ENCODE measurements around the gene CASP2.
"Not testable (repeated sequence)": the region's sequence is repeated elsewhere in the genome, so short reads cannot be mapped to it uniquely, and the experiment has no call there.

Gene CASP2

DNA sequence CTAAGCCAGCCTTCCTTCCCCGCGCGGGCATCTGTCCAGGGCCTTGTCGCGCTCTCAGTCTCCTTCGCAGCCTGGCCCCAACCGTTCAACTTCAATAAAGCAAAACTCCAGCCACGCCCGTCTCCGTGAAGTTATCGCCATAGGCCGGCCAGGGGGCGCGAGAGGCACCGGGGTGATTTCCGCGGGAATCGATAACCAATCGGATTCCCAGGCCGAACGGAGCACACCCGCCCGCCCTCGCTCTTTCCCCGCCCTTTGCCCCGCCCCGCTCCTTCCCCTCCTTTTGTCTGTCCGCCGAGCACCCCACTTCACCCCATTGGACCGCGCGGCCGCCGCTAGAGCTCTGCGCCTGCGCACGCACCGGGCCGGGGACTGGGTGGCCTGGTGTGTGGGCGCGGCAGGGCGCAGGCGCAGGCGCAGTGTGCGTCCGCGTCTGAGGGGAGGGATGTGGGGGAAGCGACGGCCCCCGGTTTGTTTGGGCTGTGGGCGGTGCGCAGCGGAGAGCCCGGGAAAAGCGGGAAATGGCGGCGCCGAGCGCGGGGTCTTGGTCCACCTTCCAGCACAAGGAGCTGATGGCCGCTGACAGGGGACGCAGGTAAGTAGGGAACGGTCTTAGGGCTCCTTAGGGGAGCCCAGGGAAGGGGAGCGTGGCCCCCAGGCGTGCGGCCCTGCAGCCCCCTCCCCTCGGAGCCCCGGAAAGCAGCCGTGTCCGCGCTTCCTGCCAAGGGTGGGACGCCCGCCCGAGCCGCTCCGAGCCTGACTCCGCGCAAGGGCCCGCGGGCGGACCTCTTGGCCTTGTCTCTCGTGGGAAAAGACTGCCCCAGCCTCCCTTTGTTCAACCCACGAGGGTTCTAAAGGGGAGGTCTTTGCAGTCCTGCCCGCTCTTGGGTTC lies at the start of gene CASP2:
Gene CASP2 (plus strand): TSS at position 417 of the 892 bp plus-strand sequence. CDS start 105 bp downstream, at position 522.
- peak; percentile 96 for DNase-seq

DNA sequence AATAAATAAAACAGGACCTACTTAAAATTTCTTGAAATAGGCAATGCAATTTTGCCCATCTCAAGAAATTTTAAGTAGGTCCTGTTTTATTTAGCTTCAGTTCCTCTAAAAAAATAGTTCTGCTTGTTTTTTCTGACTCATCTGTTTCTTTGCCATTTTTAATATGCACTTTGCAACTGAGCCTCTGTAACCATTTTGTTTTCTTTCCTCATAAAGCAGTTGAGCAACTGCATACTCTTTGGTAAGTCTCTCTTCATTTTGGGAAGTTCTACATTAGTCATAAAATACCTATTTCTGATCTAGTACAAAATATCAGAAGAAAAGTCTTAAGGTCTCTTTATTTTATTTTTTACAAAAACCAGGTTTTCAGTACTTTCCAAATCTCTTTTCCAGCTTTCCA lies 48.3 kb upstream of the CASP2 start:
- peak; percentile 31 for DNase-seq

DNA sequence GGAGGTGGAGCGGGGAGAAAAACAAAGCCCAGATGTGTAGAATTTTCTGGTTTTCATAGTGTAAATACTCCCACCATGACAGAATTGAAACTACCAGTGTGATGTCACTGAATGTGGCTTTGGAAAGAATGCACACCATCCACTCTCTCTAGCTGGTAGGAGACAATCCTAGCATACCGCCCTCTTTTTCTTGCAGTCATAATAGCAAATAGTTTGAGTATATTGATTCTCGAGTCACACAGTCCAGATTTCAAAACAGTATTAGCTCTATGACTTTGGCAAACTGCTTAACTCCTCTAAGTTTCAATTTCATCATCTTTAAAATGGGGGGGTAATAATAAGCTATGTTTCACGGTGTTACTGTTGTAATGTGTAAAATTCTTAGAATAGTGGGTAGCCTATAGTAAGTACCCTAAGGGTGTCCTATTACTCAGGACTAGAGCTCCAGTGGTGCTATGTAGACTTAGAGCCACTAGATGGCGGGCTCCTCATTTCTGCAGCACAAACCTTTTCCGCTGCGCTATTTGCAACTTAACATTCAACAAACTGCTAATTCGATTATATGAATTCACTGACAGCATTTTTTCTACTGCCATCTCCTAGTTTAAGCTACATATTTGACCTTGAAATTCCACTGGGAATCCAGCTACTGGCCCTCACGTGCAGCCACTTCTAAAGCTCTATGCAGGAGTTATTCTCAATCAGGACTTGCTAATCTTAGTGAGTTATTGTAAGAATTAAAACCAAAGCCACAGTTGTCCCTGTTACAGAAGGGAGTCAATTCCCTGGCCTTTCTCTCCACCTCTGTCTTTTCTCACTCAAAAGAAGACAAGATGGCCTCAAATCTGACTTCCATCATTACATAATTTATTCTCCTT lies 47.6 kb upstream of the CASP2 start:
- DNase-seq = peak; percentile 84

DNA sequence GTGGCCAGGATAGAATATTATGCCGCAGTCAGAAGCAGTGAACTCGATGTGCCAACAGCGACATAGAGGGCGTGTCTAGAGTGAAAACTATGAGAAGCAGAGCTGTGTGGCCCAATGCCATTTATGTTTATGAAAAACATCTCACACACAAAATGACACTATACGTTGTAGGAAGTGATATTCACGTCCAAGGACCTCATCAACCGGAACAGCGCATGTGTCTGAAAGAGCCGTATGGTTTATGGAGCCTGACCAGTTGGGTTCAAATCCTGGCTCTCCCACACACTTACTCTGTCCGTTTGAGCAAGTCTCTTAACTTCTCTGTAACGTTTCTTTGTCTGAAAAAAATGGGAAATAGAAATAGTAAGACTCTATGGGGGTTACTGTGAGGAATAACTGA lies 45.8 kb upstream of the CASP2 start:
- DNase-seq = no peak

DNA sequence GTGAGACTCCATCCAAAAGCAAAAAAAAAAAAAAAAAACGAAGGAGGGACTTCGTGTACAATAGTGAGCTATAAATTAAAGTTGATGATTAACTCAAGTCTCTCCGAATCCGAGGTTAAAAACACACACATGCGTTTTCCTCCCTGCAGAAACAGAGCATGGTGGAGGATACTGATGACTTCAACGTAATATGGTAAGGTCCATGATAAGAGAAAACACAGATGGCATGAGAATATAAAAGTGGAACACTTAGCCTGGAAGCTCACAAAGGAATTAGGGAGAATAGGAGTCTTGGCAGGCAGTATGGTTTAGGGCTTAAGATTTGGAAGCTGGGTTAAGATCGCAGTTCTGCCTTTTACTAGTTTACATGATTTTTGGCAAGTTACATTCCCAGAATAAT lies 45.0 kb upstream of the CASP2 start:
- DNase-seq = no peak

DNA sequence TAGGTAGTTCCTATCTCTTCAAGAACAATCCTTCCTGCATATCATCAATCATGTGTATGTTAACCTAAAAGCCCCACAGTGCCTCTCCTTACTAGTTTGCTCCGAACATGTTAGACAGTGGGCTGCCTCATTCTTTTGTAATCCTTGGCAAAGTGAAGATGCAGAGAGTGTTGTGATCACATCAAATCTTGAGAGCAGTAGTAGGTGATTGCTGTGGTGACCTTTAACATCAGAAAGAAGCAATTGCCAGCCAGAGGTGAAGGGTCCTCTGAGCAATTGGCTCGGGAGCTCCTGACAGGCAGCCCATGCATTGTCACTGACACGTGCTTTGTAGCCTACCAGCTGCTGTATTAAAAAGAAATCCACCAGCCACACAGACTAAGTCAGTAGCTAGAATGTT lies 44.5 kb upstream of the CASP2 start:
- no peak for DNase-seq

DNA sequence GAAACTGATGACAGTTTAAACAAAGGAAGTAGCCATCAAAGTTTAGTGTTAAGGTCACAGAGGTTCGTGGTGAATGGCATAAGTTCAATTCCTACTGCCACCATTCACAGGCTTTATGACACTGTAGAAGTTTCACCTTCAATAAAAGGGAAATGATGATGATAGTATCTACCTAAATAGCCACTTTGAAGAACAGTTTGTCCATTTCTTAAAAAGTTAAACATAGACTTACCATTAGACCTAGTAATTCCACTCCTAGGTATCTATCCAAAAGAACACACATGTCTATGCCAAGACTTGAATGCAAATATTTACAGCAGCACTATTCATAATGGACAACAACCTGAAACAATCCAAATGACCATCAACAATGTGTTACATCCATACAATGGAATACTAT lies 43.8 kb upstream of the CASP2 start:
- no peak for DNase-seq

DNA sequence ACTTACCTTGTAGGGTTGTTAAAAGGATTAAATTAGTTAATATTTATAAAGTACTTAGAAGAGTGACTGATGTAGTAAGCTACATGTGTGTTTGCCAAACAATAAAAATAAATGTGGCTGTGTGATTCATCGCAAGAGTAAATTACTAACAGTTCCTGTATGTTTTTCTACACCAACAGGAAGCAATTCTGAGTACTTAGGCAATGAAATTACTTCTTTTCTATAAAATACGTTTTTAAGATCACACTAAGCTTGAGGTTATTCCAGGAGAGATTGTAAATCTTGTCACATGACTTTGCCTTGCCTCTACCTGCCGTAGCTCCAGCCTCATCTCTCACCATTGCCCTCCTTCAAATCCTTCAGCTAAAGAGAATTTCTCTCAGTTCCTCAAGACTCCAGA lies 43.0 kb upstream of the CASP2 start:
- DNase-seq = peak; percentile 56

DNA sequence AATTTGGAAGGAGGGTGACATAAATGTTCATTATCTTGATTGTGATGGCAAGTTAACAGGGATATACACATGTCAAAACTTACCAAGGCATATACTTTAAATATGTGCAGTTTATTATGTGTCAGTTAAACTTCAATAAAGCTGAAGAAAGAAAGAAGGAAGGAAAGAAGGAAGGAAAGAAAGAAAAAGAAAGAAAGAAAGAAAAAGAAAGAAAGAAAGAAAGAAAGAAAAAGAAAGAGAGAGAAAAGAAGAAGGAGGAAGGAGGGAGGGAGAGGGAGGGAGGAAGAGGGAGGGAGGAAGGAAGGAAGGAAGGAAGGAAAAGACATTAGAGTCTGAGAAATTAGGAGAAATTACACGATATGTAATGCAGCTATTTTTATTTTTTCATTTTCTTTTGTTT lies 40.8 kb upstream of the CASP2 start:
- no peak for DNase-seq

DNA sequence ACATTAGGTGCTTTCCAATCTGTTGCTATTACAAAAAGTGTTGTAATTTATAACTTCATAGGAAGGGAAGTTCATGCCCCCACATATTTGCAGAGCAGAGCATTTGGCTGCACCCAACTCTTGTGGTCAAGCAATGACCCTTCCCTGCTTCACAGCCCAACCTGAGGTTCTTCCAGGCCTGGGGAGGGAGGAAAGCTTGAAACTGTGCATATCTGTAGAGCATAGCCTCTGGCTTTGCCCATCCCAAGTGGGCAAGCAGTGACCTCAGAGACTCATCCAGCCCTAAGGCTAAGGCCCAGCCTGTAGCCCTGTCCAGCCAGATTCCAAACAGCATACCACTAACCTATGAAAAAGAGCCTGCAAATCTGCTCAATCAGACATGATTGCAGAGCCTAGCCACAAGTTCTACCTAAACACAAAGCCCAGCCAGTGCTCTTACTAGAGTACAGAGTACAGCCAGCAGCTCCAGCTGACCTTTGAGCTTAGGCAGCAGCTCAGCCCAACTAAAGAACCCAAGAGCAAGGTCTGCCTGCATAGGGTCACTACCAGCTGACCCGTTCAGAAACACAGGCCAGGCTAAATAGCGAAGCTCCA lies 39.3 kb upstream of the CASP2 start:
- DNase-seq = peak; percentile 73

DNA sequence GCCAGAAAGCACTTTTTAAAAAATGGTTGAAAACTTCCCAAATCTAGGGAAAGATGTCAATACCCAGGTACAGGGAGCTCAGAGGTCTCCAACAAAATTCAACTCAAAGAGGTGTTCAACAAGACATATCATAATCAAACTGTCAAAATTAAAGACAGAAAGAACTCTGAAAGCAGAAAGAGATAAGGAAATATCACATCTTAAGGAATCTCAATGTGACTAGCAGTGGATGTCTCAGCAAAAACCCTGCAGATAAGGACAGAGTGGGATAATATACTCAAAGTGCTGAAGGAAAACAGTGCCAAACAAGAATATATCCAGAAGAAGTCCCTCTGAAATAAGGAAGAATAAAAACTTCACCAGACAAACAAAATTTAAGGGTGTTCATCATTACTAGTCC lies 38.0 kb upstream of the CASP2 start:
- no peak for DNase-seq

DNA sequence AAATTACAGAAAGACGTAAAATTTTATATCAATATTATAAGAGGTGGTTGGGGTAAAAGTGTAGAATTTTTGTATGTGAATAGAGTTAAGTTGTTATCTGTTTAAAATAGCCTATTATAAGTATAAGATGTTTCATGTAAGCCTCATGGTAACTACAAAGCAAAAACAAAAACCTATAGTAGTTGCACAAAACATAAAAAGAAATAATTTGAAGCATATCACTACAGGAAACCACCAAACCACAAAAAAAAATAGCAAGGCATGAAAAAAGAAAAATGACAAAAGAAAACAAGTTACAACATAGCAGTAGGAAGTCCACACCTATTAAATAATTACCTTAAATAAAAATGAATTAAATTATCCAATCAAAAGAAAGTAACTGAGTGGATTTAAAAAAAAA lies 37.3 kb upstream of the CASP2 start:
- DNase-seq = no peak

DNA sequence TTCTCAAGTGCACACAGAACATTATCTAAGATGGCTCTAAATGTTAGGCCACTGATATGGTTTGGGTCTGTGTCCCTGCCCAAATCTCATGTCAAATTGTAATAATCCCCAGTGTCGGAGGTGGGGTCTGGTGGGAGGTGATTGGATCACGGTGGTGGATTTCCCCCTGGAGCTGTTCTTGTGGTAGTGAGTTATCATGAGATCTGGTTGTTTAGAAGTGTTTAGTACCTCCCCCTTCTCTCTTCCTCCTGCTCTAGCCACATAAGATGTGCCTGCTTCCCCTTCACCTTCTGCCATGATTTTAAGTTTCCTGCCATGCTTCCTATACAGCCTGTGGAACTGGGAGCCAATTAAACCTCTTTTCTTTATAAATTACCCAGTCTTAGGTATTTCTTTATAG lies 36.1 kb upstream of the CASP2 start:
- no peak for DNase-seq

DNA sequence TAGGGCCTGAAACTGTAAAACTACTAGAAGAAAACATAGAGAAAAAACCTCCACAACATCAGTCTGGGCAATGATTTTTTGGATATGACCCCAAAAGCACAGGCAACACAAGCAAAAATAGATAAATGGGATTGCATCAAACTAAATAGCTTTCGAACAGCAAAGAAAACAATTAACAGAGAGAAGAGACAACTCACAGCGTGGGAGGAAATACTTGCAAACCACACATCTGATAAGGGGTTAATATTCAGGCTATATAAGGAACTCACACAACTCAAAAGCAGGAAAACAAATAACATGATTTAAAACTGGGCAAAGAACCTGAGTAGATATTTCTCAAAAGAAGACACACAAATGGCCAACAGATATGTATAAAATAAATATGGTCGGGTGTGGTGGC lies 32.6 kb upstream of the CASP2 start:
- DNase-seq = peak; percentile 27

DNA sequence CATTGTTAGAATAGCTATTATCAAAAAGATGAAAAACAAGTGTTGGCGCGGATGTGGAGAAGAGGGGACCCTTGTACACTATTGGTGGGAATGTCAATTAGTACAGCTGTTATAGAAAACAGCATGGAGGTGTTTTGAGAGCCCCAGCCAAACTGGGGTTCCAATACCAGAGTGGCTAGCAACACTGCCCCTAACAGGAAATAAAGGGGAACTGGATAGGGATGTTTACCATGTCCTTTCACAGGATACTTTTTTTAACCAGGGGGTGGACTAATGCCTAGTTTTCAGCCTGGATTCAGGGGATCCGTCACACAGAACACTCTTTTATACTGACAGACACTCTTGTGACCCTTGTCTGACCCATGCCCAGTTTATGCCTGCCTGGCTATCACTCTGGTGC lies 31.8 kb upstream of the CASP2 start:
- DNase-seq = no peak

DNA sequence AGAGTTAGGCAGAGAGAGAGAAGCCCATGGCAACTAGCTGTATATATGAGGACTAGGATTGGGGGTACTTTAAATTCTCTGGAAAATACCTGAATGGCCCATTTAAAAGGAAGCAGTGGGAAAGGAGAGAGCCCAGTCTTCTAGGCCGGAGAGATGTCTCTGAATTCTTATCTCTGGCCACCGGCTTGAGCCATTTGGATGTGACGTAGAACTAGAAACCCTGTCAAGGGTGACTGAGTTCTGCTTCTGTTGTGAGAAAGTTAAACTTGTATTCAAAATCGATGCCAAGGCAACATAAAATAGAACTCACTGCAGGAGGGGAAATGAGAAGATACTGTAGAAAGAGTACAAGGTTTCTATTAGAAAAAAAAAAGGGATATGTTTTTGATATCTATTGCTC lies 31.2 kb upstream of the CASP2 start:
- no peak for DNase-seq

DNA sequence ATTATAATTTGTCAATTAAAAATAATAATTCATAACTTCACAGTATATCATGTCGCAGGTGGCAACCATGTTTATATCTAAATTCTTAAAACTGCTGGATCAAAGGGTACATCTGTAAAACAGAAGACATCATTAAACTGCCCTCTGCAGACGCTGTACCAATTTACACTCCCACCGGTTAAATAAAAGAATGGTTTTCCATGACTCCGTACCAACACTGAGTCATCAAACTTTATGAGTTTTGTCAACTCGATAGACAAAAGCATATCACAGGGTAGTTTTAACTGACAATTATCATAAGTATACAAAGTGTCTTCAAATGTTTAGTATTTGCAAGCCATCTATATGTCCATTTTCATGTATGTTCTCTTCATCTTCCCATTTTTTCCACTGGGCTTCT lies 30.6 kb upstream of the CASP2 start:
- DNase-seq = peak; percentile 20

DNA sequence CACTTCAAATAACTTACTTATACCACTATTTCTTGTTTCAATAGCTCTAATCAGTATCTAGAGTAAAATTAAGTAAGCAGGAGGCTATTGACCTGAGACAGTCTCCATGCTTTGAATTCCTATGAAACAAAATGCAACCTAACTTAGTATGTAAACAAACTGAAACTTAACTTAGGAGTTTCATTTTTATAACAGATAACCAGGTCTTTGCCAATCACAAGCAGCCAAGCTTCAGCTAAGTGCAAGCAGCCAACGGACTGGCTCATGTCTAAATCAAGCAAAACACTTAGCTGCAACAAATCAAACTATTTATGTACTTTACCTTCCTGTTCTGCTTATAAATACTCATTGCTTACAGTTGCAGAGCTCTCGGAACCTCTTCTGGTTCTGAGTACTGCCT lies 29.3 kb upstream of the CASP2 start:
- DNase-seq = no peak

DNA sequence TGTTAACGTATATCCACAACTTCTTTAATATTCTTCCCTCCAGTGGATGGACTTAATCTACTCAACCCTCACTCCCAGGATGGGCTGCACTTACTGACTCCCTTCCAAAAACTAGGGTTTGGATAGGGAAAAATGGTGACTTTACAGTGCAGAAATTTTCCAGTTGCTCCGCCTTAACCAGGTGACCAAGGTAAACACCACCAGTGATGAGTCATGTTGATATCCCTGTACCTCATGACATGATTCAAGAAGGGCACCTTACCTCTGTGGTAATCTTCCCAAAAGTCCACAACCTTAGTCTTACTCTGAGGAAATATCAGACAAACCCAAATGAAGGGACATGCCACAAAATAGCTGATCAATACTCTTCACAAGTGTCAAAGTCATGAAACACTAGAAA lies 28.4 kb upstream of the CASP2 start:
- DNase-seq = no peak

DNA sequence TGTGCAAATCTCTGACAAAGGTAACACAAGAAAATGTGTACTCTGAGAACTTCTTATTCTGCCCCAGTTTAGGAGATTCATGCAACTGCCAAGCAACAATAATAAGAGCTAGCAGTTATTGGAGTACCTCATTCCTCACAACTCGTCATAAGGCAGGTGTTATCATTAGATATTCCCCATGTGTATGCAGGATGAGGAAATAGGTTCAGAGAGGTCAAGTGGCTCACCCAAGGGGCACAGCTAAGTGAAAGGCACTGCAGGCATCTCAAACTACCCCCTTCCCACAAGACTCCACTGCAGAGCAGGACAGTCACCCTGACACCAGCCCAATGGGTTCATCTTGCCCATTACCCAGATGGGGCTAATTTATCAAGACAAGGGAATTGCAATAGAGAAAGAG lies 26.2 kb upstream of the CASP2 start:
- no peak for DNase-seq

DNA sequence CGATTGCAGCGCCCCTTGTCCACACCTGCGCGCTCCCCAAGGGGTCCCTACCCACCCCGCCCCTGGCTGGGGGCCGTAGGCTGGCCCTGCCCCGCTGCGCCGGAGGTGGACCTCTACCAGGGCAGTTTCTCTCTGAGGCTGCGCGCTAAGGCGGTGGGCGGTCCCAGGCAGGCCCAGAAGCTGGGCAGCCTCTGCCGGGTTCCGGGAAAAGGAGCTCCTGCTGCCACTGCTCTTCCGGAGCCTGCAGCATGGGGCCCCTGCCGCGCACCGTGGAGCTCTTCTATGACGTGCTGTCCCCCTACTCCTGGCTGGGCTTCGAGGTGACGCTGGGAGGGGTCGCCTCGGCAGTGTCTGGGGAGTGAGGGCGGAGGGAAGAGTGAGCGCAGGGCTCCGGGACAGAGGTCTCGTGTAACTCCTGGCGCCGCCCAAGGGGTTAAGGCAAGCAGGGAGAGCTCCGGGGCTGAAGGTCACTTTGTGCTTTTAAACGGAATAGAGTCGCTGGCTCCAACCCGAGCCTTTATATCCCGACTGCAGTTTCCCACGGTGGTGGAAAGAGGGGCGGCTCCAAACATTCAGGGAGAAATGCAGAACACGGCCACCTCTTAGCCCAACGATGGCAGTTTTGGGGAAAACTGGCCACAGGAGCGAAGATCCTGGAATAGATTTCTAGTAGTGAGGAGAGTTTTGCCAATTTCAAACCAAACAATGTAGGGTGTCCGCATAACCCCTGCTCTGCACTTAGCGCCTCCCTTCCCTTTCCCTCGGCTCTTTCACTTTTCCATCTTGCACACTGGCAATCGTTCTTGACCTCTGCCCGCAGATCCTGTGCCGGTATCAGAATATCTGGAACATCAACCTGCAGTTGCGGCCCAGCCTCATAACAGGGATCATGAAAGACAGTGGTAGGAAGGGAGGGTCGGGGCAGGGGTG lies 24.6 kb upstream of the CASP2 start, which contains the start of gene GSTK1:
Gene GSTK1 (plus strand): TSS at position 176 of the 930 bp plus-strand sequence. CDS start 73 bp downstream, at position 249.
- peak; percentile 69 for DNase-seq

DNA sequence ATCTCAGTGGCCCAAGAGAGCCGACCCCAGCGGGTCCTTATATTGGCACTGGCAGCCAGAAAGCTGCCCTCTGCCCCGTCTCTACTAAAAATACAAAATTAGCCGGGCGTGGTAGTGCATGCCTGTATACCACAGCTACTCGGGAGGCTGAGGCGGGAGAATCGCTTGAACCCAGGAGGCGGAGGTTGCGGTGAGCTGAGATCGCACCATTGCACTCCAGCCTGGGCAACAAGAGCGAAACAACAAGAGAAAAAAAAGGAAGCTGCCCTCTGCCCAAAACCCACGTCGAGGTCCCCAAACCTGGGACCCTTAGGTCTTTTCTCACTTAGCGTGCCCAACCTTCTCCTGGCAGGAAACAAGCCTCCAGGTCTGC lies 24.0 kb upstream of the CASP2 start:
- DNase-seq = not testable (repeated sequence)
